Esophagus muscularis mucosa (tissue), 4 donors: ENCODE measurements around the gene HECA.

Experiments
- CTCF ChIP-seq, 3 experiments: fragments of 200-600 bp in 2 of 3; fragments of 450-650 bp in 1 of 3; sonication (generic) in 2 of 3; IDR thresholded peaks; one replicate each; pipeline ENCODE4 v1.5.1; 2017 to 2019; ENCODE audit warnings: antibody characterized with exemption in 3 of 3, mild to moderate bottlenecking in 2 of 3, moderate library complexity in 1 of 3
- EP300 ChIP-seq: sonication (generic); formaldehyde crosslinking; IDR thresholded peaks from one replicate; pipeline ENCODE4 v1.6.1; 2017; ENCODE audit warnings: antibody characterized with exemption
- POLR2A ChIP-seq: fragments of 450-650 bp; IDR thresholded peaks from one replicate; pipeline ENCODE4 v1.6.1; 2017; ENCODE audit warnings: antibody characterized with exemption, moderate library complexity, mild to moderate bottlenecking, low read depth
- POLR2AphosphoS5 ChIP-seq, 2 donors: sonication (generic); formaldehyde crosslinking; IDR thresholded peaks; one replicate each; pipeline ENCODE4 v1.6.1; 2017; ENCODE audit warnings: antibody characterized with exemption in 2 of 2

- TF ChIP-seq POLR2AphosphoS5 (IDR thresholded peaks at IDR 0.05) (no peak), CTCF (IDR thresholded peaks at IDR 0.05) (no peak), POLR2A (no peak), EP300 (no peak)
These were observed 38.9 kb downstream of the HECA start for GRCh38 chr6:139173822-139174221.
